Measurements from ENCODE around the gene PFDN6. TPM values are rescaled to one million over a fixed set of nuclear protein-coding genes. Genes with fewer than 3 reads are reported as not detected.
A peak's percentile ranks its signal among the peaks of the same experiment; 100 is the strongest.

The PFDN6 gene
- total RNA-seq, 4 donors from 2014 or later, result 23.6 to 39.8 (median 28.1) TPM; not detected in 1

GRCh38 chr6:33276864-33277662 lies 12.3 kb upstream of the PFDN6 start, which contains the start of gene B3GALT4:
TSS of gene B3GALT4 (plus strand) at chr6:33277123. CDS start at chr6:33277420, 297 bp downstream.
- TF ChIP-seq EP300 (IDR thresholded peaks at IDR 0.05; ENCODE audit: low read depth) (no peak), CTCF (IDR thresholded peaks at IDR 0.05) (peak; percentile 38 to 73 (median 52)), POLR2AphosphoS5 (IDR thresholded peaks at IDR 0.05) (peak; percentile 45 to 91 (median 89)), POLR2A (IDR thresholded peaks at IDR 0.05) (peak; percentile 81)
- 1% methylated on average over 55 of the region's 80 CpGs; no CpG with 5 or more reads in 1 of the 2 donors for WGBS, 2 donors (ENCODE audit: low coverage in 1 of 2)
- H3K27ac ChIP-seq, result peak within 1 kb of the TSS; percentile 91 to 98 (median 94)
- no peaks in the 10 kb centered on the region for H3K36me3 ChIP-seq
- H3K9me3 ChIP-seq, result no peaks in the 10 kb centered on the region
- DNase-seq, result peak; percentile 93
- H3K4me1 ChIP-seq, result peaks cover 33 to 61% (median 54%) of the 10 kb centered on the region in 4 donors
- in situ Hi-C loops (cut with MboI; ENCODE audit: low pct_ligation_motif_present in 1 of 4, low pct_unique_long_range_greater_than_20kb in 1 of 4, low sequenced_read_pairs in 3 of 4) (no loop called here), intact Hi-C loops (cut with DNase I; ENCODE audit: low total_unique reads) (no loop called here)
- H3K4me3 ChIP-seq, result peak within 1 kb of the TSS; percentile 44 to 80 (median 63)
- no peaks in the 10 kb centered on the region for H3K27me3 ChIP-seq

DNA sequence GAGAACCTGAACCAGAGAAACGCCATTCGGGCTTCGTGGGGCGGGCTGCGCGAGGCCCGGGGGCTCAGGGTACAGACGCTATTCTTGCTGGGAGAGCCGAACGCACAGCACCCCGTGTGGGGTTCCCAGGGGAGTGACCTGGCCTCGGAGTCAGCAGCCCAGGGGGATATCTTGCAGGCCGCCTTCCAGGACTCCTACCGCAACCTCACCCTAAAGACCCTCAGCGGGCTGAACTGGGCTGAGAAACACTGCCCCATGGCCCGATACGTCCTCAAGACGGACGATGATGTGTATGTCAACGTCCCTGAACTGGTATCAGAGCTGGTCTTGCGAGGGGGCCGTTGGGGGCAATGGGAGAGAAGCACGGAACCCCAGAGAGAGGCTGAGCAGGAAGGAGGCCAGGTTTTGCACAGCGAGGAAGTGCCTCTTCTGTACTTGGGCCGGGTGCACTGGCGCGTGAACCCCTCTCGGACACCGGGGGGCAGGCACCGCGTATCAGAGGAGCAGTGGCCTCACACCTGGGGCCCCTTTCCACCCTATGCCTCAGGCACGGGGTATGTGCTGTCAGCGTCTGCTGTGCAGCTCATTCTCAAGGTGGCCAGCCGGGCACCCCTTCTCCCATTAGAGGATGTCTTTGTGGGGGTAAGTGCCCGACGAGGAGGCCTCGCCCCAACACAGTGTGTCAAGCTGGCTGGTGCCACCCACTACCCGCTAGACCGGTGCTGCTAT lies 11.6 kb upstream of the PFDN6 start:
- WGBS, 2 donors (ENCODE audit: low coverage in 1 of 2), result 41% methylated on average over 27 of the region's 39 CpGs; no CpG with 5 or more reads in 1 of the 2 donors
- Histone ChIP-seq H3K4me1 (peaks cover 29 to 56% (median 48%) of the 10 kb centered on the region in 4 donors), H3K27ac (peak overlapping the region; percentile 91 to 98 (median 94)), H3K9me3 (no peaks in the 10 kb centered on the region), H3K36me3 (no peaks in the 10 kb centered on the region), H3K27me3 (no peaks in the 10 kb centered on the region), H3K4me3 (peak overlapping the region; percentile 44 to 80 (median 63))
- TF ChIP-seq EP300 (IDR thresholded peaks at IDR 0.05; ENCODE audit: low read depth) (no peak), POLR2A (IDR thresholded peaks at IDR 0.05) (no peak), POLR2AphosphoS5 (IDR thresholded peaks at IDR 0.05) (no peak), CTCF (IDR thresholded peaks at IDR 0.05) (no peak)
- in situ Hi-C loops (cut with MboI; ENCODE audit: low pct_ligation_motif_present in 1 of 4, low pct_unique_long_range_greater_than_20kb in 1 of 4, low sequenced_read_pairs in 3 of 4) (no loop called here), intact Hi-C loops (cut with DNase I; ENCODE audit: low total_unique reads) (no loop called here)
- peak; percentile 37 for DNase-seq

GRCh38 chr6:33278392-33278741 lies 11.0 kb upstream of the PFDN6 start:
- Histone ChIP-seq H3K27ac (peak overlapping the region; percentile 91 to 98 (median 94)), H3K4me3 (no peak overlapping the region), H3K4me1 (peaks cover 24 to 51% (median 43%) of the 10 kb centered on the region in 4 donors), H3K27me3 (no peaks in the 10 kb centered on the region), H3K36me3 (no peaks in the 10 kb centered on the region), H3K9me3 (no peaks in the 10 kb centered on the region)
- WGBS, 2 donors (ENCODE audit: low coverage in 1 of 2), result 92% methylated on average over 8 of the region's 9 CpGs; no CpG with 5 or more reads in 1 of the 2 donors
- TF ChIP-seq CTCF (IDR thresholded peaks at IDR 0.05) (no peak), POLR2A (IDR thresholded peaks at IDR 0.05) (no peak), EP300 (IDR thresholded peaks at IDR 0.05; ENCODE audit: low read depth) (no peak), POLR2AphosphoS5 (IDR thresholded peaks at IDR 0.05) (no peak)
- DNase-seq, result no peak
- in situ Hi-C loops (cut with MboI; ENCODE audit: low pct_ligation_motif_present in 1 of 4, low pct_unique_long_range_greater_than_20kb in 1 of 4, low sequenced_read_pairs in 3 of 4), result no loop called here
- intact Hi-C loops (cut with DNase I; ENCODE audit: low total_unique reads), result no loop called here

DNA sequence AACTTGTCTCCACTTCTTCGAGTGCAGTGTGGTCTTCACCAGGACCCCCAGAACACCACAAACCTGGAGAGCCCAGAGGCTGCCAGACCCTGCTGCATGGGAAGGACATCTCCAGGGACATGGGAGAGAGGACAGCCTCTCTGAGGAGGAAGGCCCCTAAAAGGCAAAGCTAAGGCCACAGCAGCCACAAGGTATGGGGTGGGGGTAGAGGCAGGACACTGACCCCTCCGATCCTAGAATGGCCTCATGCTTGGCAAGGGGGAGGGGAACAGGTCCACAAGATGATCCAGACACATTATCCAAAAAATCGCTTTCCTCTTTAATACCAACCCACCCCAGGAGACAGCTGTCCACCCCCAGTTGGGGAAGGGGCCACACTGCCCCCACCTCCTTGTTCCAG lies 10.6 kb upstream of the PFDN6 start:
- 97% methylated on average over 3 of the region's 3 CpGs; no CpG with 5 or more reads in 1 of the 2 donors for WGBS, 2 donors (ENCODE audit: low coverage in 1 of 2)

More for the DNA sequence above, 10.6 kb upstream of the PFDN6 start:
- in situ Hi-C loops (cut with MboI; ENCODE audit: low pct_ligation_motif_present in 1 of 4, low pct_unique_long_range_greater_than_20kb in 1 of 4, low sequenced_read_pairs in 3 of 4) (no loop called here), intact Hi-C loops (cut with DNase I; ENCODE audit: low total_unique reads) (no loop called here)
- TF ChIP-seq POLR2AphosphoS5 (IDR thresholded peaks at IDR 0.05) (no peak), EP300 (IDR thresholded peaks at IDR 0.05; ENCODE audit: low read depth) (no peak), CTCF (IDR thresholded peaks at IDR 0.05) (no peak), POLR2A (IDR thresholded peaks at IDR 0.05) (no peak)
- no peaks in the 10 kb centered on the region for H3K27me3 ChIP-seq
- peaks cover 23 to 46% (median 38%) of the 10 kb centered on the region in 4 donors for H3K4me1 ChIP-seq
- H3K9me3 ChIP-seq, result no peaks in the 10 kb centered on the region
- no peak overlapping the region for H3K4me3 ChIP-seq
- peak overlapping the region in 1 of 4 donors; percentile 91 for H3K27ac ChIP-seq
- DNase-seq, result no peak
- H3K36me3 ChIP-seq, result no peaks in the 10 kb centered on the region
